ENCODE measurements around the gene FCN3. TPM values are rescaled to one million over a fixed set of nuclear protein-coding genes. Genes with fewer than 3 reads are reported as not detected.

FCN3 gene
- total RNA-seq, 1 donor from 2014 or later: not detected

DNA sequence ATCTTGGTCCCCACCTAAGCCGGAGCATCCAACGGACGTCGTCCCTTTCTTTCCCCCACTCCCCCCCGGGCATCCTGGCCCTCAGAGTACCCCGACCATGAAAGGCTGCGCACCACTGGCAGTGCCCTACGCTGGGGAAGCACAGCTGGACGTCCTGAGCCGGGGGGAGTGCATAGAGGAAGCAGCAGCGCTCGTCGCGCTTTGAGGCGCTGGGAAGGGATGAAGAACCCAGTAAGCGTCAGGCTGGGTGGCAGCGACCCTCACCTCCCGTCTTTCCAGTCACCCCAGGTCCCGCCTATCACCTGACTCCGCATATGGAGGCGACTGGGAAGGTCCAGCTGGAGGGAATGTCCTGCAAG lies 13.6 kb downstream of the FCN3 start:
- no peak overlapping the region for H3K4me3 ChIP-seq (ENCODE audit: low read depth, low read length)
- TF ChIP-seq, protein P1, sequence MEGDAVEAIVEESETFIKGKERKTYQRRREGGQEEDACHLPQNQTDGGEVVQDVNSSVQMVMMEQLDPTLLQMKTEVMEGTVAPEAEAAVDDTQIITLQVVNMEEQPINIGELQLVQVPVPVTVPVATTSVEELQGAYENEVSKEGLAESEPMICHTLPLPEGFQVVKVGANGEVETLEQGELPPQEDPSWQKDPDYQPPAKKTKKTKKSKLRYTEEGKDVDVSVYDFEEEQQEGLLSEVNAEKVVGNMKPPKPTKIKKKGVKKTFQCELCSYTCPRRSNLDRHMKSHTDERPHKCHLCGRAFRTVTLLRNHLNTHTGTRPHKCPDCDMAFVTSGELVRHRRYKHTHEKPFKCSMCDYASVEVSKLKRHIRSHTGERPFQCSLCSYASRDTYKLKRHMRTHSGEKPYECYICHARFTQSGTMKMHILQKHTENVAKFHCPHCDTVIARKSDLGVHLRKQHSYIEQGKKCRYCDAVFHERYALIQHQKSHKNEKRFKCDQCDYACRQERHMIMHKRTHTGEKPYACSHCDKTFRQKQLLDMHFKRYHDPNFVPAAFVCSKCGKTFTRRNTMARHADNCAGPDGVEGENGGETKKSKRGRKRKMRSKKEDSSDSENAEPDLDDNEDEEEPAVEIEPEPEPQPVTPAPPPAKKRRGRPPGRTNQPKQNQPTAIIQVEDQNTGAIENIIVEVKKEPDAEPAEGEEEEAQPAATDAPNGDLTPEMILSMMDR (conservative IDR thresholded peaks at IDR 0.05; ENCODE audit: low read depth, low read length): no peak
- no peak for DNase-seq (ENCODE audit: low read depth)

DNA sequence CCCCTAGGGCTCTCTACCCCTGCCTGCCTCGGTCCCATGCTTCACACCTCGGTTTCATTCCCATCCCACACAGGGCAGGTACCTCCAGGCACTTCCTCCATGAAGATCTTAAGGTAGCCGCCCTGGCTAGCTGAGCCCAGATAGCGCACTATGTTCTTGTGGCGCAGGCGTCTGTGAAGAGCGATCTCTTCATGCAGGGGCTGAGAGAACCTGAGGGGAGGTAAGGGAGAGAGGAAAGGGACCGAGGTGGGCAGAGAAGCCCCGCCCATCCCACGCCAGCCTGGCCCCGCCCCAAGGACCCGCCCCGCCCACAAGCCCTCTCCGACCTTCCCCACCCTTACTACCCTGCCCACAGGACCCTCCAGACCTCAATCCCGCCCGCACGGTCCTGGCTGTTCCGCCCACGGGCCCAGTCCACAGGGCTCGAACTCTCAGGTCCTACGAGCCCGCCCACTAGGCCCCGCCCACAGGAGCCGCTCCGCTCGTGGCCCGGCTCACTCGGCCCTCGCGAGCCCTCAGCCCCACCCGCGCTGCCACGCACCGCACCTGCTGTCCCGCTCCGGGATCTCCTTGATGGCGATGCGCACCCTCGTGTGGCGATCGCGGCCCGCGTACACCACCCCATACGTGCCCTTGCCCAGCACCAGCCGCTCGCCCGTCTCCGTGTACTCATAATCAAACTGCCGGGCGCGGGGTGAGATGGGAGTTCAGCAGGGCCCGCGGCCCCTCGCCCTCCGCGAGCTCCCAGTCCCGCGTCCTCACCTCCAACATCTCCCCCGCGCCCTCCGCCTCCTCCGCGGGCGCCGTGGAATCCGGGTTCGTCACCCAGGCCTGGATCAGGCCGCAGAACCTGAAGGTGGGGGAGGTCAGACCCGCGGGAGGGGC lies 14.2 kb downstream of the FCN3 start:
- H3K4me3 ChIP-seq (ENCODE audit: low read depth, low read length): no peak overlapping the region
- DNase-seq (ENCODE audit: low read depth): no peak

DNA sequence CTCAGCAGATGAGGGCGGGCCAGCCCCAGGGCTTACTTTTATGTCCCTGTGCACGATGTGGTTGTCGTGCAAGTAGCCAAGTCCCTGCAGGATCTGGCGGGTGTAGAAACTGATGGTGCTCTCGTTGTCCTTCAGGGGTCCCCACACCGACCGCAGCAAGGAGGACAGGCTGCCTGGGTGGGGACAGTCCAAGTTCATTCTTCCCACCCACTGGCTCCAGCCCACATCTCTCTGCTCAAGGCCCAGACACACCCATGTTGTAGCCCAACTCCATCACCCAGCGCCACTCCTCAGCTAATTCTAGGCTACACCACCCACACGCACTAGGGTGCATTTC lies 14.8 kb downstream of the FCN3 start:
- TF ChIP-seq, protein P1 (conservative IDR thresholded peaks at IDR 0.05; ENCODE audit: low read depth, low read length): no peak
- no peak overlapping the region for H3K4me3 ChIP-seq (ENCODE audit: low read depth, low read length)
- no peak for DNase-seq (ENCODE audit: low read depth)

More for the DNA sequence above, 14.2 kb downstream of the FCN3 start:
- TF ChIP-seq, protein P1 (conservative IDR thresholded peaks at IDR 0.05; ENCODE audit: low read depth, low read length): no peak

DNA sequence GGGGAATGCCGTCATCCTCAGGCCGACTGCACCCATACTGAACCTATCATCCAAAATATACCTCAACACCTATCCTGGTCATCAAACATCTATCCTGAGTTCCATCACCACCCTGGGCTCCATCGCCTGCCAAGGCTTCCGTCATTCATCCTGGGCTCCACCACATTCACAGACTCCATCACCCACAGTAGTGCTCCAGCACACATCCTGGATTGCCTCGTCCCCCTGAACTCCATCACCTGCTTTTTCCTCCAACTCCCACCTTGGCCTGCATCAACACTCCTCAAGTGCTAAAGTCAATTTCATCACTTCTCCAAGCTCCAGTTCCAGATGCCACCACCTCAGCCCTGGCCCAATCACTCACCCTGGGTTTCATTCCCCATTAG lies 15.7 kb downstream of the FCN3 start:
- DNase-seq (ENCODE audit: low read depth): no peak
- TF ChIP-seq, protein P1 (conservative IDR thresholded peaks at IDR 0.05; ENCODE audit: low read depth, low read length): no peak
- H3K4me3 ChIP-seq (ENCODE audit: low read depth, low read length): no peak overlapping the region

DNA sequence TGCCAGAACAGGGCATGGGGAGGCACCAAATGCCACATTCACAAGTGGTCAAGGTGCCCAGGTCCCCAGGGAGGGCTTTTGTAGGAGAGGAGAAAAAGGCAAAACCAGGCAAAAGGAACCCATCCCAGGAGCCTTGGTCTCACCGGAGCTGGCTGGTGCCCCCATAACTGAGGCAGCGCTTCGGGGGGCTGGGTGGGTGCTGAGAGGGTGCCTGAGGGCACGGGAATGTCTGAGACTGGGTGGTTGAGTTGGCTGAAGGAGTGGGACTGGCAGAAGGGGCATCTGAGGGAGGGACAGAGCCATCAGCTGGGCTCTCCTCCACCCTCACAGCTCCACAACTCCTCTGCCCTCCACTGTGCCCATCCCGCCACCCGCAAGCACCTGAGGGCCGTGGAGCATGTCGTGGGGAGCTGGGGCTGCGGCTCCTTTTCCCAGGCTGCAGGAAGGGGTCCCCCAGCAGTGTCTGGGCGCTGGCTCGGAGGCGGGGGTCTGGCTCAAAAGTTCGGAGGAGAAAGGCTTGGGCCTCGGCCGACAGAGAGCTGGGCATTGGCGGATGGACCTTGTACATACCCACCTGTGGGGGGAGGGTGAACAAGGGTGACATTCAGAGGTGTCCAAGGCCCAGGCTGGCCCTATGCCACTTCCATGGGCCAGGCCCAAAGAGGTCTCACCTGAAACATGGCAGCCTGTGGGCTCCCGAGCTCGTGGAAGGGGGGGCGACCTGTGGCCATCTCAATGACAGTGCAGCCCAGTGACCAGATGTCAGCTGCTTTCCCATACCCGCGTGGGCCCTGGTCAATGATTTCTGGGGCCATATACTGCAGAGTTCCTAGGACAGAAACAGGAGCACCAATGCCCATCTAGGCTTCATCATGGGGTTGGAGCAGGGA lies 16.3 kb downstream of the FCN3 start:
- TF ChIP-seq, protein P1 (conservative IDR thresholded peaks at IDR 0.05; ENCODE audit: low read depth, low read length): no peak
- no peak for DNase-seq (ENCODE audit: low read depth)
- H3K4me3 ChIP-seq (ENCODE audit: low read depth, low read length): no peak overlapping the region

DNA sequence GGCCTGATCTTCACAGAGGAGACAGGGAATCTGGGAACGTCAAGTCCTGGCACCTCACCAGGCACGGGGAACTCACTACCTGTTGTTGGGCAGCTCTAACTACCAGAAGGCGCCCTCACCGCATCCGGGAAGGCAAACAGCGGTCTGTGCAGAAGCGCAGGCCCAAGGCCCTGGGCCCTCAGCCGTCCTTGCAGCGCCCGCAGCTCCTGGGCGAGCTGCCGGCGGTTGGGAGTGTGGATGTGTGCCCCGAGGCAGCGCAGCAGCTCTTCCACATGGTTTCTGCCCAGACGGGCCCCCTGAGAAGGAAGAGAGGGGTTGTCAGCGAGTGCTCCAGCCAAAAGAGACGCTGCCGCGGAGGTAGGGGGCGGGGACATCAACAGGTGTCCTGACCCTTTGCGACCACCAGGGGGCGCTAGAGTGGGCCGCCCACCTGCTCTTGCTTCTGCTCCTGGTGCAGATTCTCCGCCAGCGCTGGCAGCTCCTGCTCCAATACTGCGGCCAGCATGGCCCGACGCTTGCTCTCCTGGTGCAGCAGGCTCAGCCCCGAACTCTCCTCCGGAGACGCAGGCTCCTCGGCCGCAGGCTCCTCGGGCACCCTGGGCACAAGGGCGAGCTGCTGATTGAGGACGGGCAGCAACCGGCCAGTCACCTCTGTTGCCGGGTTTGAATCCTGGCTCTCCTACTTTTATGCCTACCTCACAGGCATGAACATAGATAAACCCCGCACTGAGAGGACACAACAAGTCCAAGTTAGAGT lies 17.2 kb downstream of the FCN3 start:
- DNase-seq (ENCODE audit: low read depth): no peak
- TF ChIP-seq, protein P1 (conservative IDR thresholded peaks at IDR 0.05; ENCODE audit: low read depth, low read length): peak; percentile 76
- H3K4me3 ChIP-seq (ENCODE audit: low read depth, low read length): no peak overlapping the region

Measured in epithelial cell of proximal tubule (primary cell).